OCI-LY3 (cell line): ENCODE measurements around the gene FYN.

ENCODE experiments used
- H2AFZ ChIP-seq: fragments of 200-600, 300-600 bp; shearing (Covaris generic); 2 replicates; pipeline ENCODE4 v1.6.0; 2014; ENCODE audit warnings: antibody characterized with exemption, low read depth, low read length
- H3K27ac ChIP-seq: fragments of 200-600, 300-600 bp; sonication (generic); 2 replicates; pipeline ENCODE4 v1.5.1; 2014; ENCODE audit warnings: mild to moderate bottlenecking, low read length, moderate library complexity, mixed read lengths
- H3K27me3 ChIP-seq: fragments of 200-600, 300-600 bp; sonication (generic); 2 replicates; pipeline ENCODE4 v1.6.1; 2014; ENCODE audit warnings: low read depth, low read length, mixed read lengths
- H3K36me3 ChIP-seq: fragments of 200-600, 300-600 bp; sonication (generic); replicated peaks from 2 replicates; pipeline ENCODE3; 2014; ENCODE audit warnings: low read depth, low read length, mixed read lengths
- H3K4me1 ChIP-seq: fragments of 300-600, 200-600 bp; sonication (generic); 2 replicates; pipeline ENCODE4 v1.6.1; 2014; ENCODE audit warnings: low read length, mixed read lengths
- H3K4me2 ChIP-seq: fragments of 200-600, 300-600 bp; sonication (generic); 2 replicates; pipeline ENCODE4 v1.6.1; 2014; ENCODE audit warnings: low read length, mixed read lengths
- H3K4me3 ChIP-seq: fragments of 300-600, 200-600 bp; sonication (generic); 2 replicates; pipeline ENCODE4 v1.5.1; 2014; ENCODE audit warnings: antibody characterized with exemption, mild to moderate bottlenecking, low read length, moderate library complexity
- H3K79me2 ChIP-seq: fragments of 300-600, 200-600 bp; shearing (Covaris generic); 2 replicates; pipeline ENCODE4 v1.6.1; 2014; ENCODE audit warnings: mild to moderate bottlenecking, low read length, mixed read lengths
- H3K9ac ChIP-seq: fragments of 300-600, 200-600 bp; shearing (Covaris generic); 2 replicates; pipeline ENCODE4 v1.6.0; 2014; ENCODE audit warnings: mild to moderate bottlenecking, low read length, moderate library complexity
- H3K9me3 ChIP-seq: fragments of 200-600, 300-600 bp; shearing (Covaris generic); 2 replicates; pipeline ENCODE4 v1.6.1; 2014; ENCODE audit warnings: low read length, mixed read lengths; ENCODE audit not compliant: insufficient read depth
- H4K20me1 ChIP-seq: fragments of 200-600, 300-600 bp; sonication (generic); 2 replicates; pipeline ENCODE4 v1.6.1; 2016; ENCODE audit warnings: low read length, mixed read lengths; ENCODE audit not compliant: insufficient read depth
- EZH2phosphoT487 ChIP-seq: fragments of 200-600 bp; shearing (Covaris generic); IDR thresholded peaks from 2 replicates; pipeline ENCODE4 v1.6.1; 2018; ENCODE audit warnings: antibody characterized with exemption, mixed run types, low read depth
- TF ChIP-seq, protein P1 (sequence below): fragments of 200-600, 300-600 bp; sonication (generic); IDR thresholded peaks from 2 replicates; pipeline ENCODE4 v1.5.1; 2014; ENCODE audit warnings: antibody characterized with exemption, low read length, low read depth

FYN gene

GRCh38 chr6:111898452-111898851, 25.2 kb upstream of the FYN start:
- Histone ChIP-seq H4K20me1 (no peaks in the 10 kb centered on the region), H3K79me2 (no peaks in the 10 kb centered on the region), H3K4me2 (no peak overlapping the region), H3K27me3 (no peaks in the 10 kb centered on the region), H3K9ac (no peak overlapping the region), H3K4me3 (no peak overlapping the region), H3K27ac (no peak overlapping the region), H3K9me3 (no peaks in the 10 kb centered on the region), H3K4me1 (no peaks in the 10 kb centered on the region), H2AFZ (no peak overlapping the region), H3K36me3 (no peaks in the 10 kb centered on the region)
- TF ChIP-seq, protein P1, sequence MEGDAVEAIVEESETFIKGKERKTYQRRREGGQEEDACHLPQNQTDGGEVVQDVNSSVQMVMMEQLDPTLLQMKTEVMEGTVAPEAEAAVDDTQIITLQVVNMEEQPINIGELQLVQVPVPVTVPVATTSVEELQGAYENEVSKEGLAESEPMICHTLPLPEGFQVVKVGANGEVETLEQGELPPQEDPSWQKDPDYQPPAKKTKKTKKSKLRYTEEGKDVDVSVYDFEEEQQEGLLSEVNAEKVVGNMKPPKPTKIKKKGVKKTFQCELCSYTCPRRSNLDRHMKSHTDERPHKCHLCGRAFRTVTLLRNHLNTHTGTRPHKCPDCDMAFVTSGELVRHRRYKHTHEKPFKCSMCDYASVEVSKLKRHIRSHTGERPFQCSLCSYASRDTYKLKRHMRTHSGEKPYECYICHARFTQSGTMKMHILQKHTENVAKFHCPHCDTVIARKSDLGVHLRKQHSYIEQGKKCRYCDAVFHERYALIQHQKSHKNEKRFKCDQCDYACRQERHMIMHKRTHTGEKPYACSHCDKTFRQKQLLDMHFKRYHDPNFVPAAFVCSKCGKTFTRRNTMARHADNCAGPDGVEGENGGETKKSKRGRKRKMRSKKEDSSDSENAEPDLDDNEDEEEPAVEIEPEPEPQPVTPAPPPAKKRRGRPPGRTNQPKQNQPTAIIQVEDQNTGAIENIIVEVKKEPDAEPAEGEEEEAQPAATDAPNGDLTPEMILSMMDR, result no peak
- no peak for TF ChIP-seq EZH2phosphoT487

DNA sequence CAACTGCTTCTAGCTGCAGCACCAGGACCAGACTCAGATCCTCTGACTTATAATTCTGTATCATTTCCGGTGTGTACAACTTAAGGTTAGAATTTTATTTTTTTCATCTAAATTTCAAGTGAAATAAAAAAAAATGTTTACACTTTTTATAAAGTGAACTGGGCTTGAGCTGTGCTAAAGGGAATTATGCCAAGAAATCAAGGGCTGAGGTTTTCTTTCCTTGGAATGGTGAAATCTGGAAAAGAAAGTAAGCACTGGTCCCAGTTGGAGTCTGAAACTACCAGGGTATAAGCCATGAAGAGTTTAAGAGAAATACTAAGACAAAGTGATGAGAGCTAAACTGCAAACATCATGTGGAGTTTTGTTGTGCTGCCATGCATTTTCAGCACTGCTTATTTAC, 21.7 kb upstream of the FYN start:
- Histone ChIP-seq H3K4me1 (no peaks in the 10 kb centered on the region), H3K79me2 (no peaks in the 10 kb centered on the region), H3K27me3 (no peaks in the 10 kb centered on the region), H2AFZ (no peak overlapping the region), H3K4me2 (no peak overlapping the region), H3K27ac (no peak overlapping the region), H3K4me3 (no peak overlapping the region), H3K9ac (no peak overlapping the region), H3K36me3 (no peaks in the 10 kb centered on the region), H3K9me3 (no peaks in the 10 kb centered on the region), H4K20me1 (no peaks in the 10 kb centered on the region)
- TF ChIP-seq, protein P1, result no peak
- no peak for TF ChIP-seq EZH2phosphoT487

GRCh38 chr6:111894272-111894671, 21.0 kb upstream of the FYN start:
- Histone ChIP-seq H3K9ac (no peak overlapping the region), H3K36me3 (no peaks in the 10 kb centered on the region), H3K27me3 (no peaks in the 10 kb centered on the region), H3K79me2 (no peaks in the 10 kb centered on the region), H3K4me2 (no peak overlapping the region), H4K20me1 (no peaks in the 10 kb centered on the region), H3K27ac (no peak overlapping the region), H3K9me3 (no peaks in the 10 kb centered on the region), H3K4me1 (no peaks in the 10 kb centered on the region), H3K4me3 (no peak overlapping the region), H2AFZ (no peak overlapping the region)
- TF ChIP-seq EZH2phosphoT487, result no peak
- TF ChIP-seq, protein P1, result no peak

- no peak overlapping the region for H3K27ac ChIP-seq
Measured at GRCh38 chr6:111892431-111892830, 19.2 kb upstream of the FYN start.

More at GRCh38 chr6:111892431-111892830, 19.2 kb upstream of the FYN start:
- Histone ChIP-seq H3K4me3 (no peak overlapping the region), H3K4me1 (no peaks in the 10 kb centered on the region), H4K20me1 (no peaks in the 10 kb centered on the region), H2AFZ (no peak overlapping the region), H3K27me3 (no peaks in the 10 kb centered on the region), H3K4me2 (no peak overlapping the region), H3K79me2 (no peaks in the 10 kb centered on the region), H3K36me3 (no peaks in the 10 kb centered on the region), H3K9me3 (no peaks in the 10 kb centered on the region), H3K9ac (no peak overlapping the region)
- TF ChIP-seq EZH2phosphoT487, result no peak
- TF ChIP-seq, protein P1, result no peak
